HG02642 (cell line): ENCODE data around the gene SYNRG.

Source experiments
- ATAC-seq: cut with Tn5 transposase; IDR thresholded peaks from one replicate; pipeline ENCODE4 v1.9.1; 2021; ENCODE audit warnings: mild to moderate bottlenecking; ENCODE audit not compliant: unreplicated experiment, poor library complexity

SYNRG gene

GRCh38 chr17:37481001-37481665, 128.1 kb downstream of the SYNRG start:
- no peak for ATAC-seq

- ATAC-seq = no peak
These were observed 128.8 kb downstream of the SYNRG start for GRCh38 chr17:37480427-37480826.

DNA sequence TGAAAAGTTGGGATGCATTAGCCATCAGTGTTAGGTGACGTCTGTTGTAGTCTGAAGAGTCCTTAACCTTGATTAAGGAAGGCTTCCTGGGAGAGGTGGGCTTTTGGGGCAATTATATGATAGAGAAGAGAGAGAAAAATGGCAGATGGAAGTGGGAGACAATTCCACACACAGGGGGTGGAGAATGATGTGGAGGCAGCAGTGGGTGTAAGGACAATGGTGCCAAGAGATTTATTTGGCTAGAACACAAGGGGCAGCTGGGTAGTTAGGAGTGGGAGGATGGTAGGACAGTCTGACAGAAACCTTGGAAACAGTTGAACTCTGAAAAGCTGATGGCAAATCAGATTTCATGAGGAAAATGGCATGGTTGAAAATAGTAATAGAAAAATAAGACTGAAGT, 130.2 kb downstream of the SYNRG start:
- no peak for ATAC-seq

DNA sequence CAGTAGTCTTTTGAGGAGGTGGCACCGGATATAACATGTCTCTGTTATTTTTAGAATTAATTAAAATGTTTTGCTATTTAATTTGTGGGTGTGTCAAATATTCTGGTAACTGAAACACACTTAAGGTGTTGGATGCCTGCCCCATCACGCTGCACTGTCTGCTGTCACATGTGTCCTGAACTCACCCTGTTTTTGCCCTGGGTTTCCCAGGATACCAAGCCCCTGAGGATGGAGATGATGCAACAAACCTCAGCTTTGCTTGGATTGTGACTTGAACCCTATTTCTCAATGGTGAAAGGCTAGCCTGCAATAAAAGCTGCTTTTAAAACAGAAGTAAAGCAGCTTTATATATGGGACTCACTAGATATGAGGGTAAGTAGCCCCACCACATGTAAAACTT, 131.0 kb downstream of the SYNRG start:
- ATAC-seq = no peak

DNA sequence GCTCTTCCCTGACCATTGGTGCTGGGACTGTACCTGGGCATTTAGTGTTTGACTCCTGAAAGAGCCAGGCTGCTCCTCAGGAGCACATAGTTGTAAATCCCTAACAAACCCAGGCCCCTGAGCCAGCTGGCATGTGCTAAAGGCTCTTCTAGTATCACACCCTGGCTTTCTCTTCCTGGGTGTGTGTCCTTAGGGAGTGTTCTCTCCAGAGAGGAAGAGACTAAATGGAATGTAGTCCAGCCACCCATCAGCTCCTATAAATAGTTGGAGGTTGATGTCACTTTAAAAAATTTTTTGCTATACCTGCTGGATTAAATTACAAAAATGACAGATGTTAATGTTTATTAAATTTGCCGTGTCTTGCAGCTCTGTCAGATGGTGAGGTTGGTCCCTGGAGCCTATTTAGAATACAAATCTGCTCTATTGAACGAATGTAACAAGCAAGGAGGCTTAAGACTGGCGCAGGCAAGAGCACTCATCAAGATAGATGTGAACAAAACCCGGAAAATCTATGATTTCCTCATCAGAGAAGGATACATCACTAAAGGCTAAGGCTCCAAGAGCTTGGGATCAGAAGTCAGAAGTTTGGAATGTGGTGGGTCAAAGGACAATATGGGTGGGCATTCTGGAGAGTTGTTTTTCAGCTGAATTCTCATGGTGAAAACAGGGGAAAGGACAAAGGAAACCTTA, 132.6 kb downstream of the SYNRG start:
- no peak for ATAC-seq

- no peak for ATAC-seq
These were observed 133.3 kb downstream of the SYNRG start for GRCh38 chr17:37475731-37476420.

DNA sequence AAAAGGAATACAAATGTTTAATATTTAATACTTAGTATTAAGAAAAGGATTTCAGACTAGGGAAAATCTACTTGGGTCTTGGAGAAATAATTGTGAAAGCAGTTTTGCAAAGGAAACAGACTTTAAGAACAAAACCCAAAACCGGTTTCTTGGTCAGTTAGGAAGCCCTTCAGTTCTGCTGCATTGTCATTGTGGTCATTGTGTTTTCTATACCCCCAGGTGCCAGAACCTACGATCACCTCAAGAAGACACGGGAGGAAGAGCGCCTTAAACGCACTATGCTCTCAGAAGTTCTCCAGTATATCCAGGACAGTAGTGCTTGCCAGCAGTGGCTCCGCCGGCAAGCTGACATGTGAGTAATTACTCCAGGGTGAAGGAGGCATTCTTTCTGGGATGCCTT, 139.0 kb downstream of the SYNRG start:
- no peak for ATAC-seq

GRCh38 chr17:37466471-37466870, 142.7 kb downstream of the SYNRG start:
- no peak for ATAC-seq

GRCh38 chr17:37465069-37465616, 144.1 kb downstream of the SYNRG start:
- no peak for ATAC-seq
